Activated CD4-positive, alpha-beta T cell treated with anti-CD3 and anti-CD28 coated beads for 48 hours (primary cell): ENCODE measurements around the gene SKIC2.
A peak's percentile ranks its signal among the peaks of the same experiment; 100 is the strongest.
"Not testable (repeated sequence)": the region's sequence is repeated elsewhere in the genome, so short reads cannot be mapped to it uniquely, and the experiment has no call there.

Experiments used
- DNase-seq: peaks from one replicate; pipeline ENCODE4 v3.0.0-alpha.2; 2020

The SKIC2 gene

DNA sequence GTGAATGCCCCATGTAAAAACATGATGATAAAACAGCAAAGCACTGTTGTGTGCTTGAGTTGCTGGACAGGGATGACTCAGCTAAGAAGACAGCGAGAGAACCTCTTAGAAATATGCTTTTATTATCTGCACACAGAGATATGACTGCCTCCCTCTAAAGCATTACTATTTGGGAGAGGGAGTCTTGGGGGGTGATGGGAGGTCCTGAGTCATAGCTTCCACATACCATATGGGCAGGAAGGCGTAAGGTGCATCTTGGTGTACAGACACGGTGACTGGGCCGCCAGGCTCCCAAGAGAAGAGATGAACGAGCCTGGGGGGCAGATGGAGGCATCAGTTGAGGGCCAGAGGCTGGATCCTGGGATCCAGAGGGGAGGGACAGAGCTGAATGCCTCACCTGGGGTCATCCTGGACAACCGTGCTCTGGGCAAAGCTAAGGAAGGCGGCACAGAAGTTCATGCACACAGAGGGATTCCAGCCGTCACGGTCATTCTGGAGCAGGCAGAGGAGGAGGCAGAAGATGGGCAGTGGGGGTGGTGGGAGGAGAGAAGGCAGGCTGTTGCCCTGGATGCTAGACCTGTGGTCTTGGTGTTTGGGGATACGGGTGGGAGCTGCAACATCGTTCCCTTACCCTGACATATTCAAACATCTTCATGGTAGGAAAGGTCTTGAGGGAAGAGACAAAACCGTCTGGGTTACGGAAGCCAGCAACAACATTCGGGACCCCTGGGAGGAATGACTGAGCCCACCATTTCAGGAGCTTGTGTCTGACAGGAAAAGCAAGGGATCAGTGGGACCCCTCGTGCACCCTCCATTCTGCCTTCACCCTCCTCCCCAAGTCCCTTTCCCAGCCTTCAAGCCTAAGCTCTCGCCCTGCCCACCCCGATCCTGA is 11.0 kb downstream of the SKIC2 start:
- DNase-seq, result no peak

DNA sequence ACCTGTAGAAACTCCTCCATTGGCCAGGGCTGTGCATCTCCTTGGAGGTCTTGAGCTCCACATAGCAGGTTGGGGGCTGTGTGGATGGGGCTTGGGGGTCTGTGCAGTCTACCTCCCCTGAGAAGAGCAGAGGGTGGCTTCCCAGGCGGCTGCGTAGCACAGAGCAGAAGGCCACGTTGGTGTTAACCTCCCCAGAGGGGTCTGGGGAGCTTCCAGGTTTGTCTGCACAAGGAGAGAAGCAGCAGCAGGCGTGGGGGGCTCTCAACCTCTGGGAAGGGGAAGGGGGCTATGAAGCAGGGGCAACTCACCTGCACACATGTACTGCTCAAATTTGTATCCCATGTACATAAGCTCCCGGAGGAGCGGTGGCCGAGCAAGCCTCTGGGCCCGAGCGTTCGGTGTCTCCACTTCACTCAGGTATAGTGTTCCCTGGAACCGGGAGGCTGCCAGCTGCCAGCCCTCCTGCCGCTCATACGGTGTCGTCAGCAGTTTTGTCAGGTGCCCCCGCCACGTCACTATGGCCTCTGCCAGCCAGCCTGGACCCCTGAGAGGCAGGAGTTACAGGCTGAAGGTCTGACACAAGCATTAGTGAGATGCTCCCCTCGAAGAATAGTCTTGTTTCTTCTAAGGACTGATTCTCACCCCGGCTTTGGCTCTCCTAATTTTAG is 11.8 kb downstream of the SKIC2 start:
- no peak for DNase-seq

DNA sequence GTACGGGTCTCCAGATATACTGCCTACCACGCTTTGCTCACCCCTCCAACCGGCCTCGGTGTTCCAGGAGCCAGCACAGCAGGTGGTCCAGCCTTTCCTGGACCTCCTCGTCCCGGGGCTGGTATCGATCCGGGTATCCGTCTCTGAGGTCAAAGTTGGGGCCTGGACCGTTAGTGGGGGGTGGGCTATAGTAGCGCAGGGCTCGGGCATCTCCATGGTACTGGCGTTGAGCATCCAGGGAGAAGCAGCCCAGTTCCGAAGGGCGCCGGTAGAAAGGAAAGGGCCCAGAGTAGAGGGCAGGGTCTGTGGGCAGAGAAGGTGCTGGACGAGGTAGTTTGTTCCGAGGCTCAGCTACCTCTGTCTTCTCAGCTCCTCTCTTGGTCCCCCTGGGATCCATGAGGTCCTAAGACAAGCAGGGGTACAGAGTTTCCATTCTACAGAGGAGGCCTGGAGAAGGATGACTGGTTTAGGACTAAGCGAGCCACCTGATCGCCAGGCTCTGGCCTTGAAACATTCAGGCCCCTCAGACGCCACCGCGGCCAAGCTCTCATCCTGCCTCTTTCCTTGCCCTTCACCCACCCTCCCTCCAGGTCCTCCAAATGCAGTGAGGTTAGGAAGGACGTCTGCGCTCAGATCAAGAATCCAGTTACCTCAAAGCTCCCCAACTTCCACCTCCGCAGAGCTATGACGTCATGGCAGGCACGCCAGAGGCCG is 12.5 kb downstream of the SKIC2 start:
- DNase-seq, result no peak

- peak; percentile 99 for DNase-seq
Observed at GRCh38 chr6:31971993-31972708, 13.2 kb downstream of the SKIC2 start, which contains the start of gene DXO. Gene DXO, minus strand, starts transcription at chr6:31972138. Its CDS starts 463 bp downstream, at chr6:31971675.

GRCh38 chr6:31972709-31973350 is 13.9 kb downstream of the SKIC2 start:
- DNase-seq, result peak; percentile 36

- not testable (repeated sequence) for DNase-seq
Observed at GRCh38 chr6:31976065-31976464, 17.1 kb downstream of the SKIC2 start.

DNA sequence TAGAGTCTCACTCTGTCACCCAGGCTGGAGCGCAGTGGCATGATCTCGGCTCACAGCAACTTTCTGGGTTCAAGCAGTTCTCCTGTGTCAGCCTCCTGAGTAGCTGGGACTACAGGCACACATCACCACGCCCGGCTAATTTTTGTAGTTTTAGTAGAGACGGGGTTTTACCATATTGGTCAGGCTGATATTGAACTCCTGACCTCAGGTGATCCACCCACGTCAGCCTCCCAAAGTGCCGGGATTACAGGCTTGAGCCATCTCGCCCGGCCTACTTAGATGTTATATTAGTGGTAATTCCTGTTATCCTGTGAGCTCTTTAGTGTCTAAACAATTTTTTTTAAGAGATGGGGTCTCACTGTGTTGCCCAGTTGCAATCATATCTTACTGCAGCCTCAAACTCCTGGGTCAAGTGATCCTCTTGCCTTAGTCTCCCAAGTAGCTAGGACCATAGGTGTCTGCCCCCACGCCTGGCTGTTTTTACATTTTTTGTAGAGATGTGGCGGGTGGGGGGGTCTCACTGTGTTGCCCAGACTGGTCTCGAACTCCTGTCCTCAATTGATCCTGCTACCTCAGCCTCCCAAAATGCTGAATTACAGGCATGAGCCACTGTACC is 18.9 kb downstream of the SKIC2 start:
- DNase-seq, result no peak

DNA sequence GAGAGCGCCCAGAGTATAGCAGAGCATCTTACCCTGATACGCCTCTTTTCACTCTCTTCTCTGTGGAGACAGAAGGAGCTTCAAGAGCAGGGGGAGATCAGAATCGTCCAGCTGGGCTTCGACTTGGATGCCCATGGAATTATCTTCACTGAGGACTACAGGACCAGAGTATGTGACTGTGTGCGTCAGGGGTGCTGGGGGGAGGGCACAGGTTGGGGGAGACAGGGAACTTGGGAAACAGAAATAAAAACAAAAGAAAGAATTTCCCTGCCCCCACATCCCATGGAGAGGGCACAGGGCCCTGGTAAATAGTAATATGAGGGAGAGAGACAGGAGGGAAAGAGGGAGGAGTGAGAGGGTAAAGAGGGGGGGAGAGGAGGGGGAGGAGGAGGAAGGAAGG is 19.9 kb downstream of the SKIC2 start:
- DNase-seq, result no peak

DNA sequence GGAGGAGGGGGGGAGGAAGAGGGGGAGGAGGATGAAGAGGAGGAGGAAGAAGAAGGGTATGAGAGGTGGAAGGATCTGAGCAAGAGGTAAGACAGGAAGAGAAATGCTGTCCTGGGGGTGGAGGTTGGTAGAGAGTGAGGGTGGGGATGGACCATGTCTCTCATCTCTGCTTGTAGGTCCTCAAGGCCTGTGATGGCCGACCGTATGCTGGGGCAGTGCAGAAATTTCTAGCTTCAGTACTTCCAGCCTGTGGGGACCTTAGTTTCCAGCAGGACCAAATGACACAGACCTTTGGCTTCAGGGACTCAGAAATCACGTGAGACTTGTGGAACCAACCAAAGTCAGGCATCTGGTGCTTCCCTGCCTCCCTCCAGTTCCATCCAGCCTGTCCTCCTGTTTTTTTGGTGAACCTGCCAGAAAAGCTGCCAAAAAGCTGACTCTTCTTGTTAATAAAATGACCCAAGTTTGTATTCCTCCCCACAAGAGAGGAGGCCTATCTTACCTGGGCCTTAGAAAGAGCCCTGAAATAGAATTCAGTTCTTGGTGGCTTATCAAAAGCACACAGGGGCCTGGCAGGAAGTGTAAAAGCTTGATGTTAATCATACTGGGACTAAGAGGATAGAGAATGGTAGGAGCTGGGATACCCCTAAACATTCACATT is 20.4 kb downstream of the SKIC2 start:
- no peak for DNase-seq

DNA sequence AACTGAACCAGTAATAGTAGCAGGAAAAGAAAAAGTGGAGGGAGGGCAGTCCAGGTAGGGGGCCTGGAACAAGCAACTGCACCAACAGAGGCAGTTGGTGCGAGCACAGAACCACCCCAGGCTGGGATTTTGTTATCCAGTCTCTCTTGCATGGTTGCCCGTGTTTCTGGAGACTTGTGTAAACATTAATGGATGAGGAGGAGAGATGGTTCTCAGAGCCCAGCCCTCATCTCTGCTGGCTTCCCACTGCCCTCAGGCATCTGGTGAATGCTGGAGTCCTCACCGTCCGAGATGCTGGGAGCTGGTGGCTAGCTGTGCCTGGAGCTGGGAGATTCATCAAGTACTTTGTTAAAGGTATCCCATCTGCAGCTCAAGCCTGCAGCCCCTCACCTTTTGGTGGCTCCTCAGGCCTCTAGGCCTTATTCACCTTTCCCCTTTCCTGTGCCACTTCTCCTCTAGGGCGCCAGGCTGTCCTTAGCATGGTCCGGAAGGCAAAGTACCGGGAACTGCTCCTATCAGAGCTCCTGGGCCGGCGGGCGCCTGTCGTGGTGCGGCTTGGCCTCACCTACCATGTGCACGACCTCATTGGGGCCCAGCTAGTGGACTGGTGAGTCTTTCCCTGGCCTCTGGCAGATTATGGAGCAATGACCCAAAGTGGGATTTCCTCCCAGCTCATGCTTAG is 21.4 kb downstream of the SKIC2 start:
- DNase-seq, result not testable (repeated sequence)

GRCh38 chr6:31980998-31981397 is 22.0 kb downstream of the SKIC2 start:
- not testable (repeated sequence) for DNase-seq

DNA sequence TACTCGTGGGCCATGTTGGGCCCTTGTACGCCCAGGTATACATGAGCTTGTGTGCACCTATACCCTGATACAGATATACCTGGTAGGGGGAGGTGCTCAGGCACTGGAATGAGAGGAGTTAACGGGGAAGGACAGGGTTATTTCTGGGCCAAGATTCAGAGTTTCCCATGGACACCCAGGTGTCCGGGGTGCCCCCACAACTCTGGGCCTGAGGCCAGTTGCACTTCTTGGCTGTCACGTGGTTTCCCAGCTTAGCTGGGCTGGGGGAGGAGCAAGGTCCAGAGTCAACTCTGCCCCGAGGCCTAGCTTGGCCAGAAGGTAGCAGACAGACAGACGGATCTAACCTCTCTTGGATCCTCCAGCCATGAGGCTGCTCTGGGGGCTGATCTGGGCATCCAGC is 22.8 kb downstream of the SKIC2 start, which contains the start of gene C4A:
C4A (plus strand) TSS at position 314 of the 400 bp plus-strand sequence; CDS start at position 365, 51 bp downstream.
- DNase-seq, result not testable (repeated sequence)

DNA sequence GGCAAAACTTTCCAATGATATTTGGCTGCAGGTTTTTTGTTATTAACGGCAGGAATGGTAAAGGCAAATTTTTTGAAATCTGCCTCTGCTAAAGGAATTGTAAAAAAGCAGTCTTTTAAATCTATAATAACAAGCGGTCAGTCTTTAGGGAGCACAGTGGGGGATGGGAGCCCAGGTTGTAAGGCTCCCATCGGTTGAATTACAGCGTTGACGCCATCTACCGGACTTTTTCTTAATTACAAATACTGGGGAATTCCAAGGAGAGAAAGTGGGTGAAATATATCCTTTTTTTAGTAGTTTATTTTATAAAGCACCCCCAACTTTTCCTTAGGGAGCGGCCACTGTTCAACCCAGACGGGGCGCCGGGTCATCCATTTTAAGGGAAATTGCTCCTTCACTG is 30.4 kb downstream of the SKIC2 start:
- DNase-seq, result not testable (repeated sequence)

DNA sequence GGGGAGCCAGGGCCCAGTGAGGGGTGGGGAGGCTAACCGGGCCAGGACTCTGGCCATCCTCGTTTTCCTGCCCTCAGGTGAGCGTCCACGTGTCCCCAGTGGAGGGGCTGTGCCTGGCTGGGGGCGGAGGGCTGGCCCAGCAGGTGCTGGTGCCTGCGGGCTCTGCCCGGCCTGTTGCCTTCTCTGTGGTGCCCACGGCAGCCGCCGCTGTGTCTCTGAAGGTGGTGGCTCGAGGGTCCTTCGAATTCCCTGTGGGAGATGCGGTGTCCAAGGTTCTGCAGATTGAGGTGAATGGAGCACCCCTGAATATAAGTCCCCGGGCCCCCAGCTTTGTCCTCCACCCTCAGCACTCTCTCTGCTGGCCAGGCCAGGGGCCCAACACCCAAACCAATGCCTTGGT is 35.4 kb downstream of the SKIC2 start:
- DNase-seq, result not testable (repeated sequence)

GRCh38 chr6:31996385-31996784 is 37.4 kb downstream of the SKIC2 start:
- not testable (repeated sequence) for DNase-seq

DNA sequence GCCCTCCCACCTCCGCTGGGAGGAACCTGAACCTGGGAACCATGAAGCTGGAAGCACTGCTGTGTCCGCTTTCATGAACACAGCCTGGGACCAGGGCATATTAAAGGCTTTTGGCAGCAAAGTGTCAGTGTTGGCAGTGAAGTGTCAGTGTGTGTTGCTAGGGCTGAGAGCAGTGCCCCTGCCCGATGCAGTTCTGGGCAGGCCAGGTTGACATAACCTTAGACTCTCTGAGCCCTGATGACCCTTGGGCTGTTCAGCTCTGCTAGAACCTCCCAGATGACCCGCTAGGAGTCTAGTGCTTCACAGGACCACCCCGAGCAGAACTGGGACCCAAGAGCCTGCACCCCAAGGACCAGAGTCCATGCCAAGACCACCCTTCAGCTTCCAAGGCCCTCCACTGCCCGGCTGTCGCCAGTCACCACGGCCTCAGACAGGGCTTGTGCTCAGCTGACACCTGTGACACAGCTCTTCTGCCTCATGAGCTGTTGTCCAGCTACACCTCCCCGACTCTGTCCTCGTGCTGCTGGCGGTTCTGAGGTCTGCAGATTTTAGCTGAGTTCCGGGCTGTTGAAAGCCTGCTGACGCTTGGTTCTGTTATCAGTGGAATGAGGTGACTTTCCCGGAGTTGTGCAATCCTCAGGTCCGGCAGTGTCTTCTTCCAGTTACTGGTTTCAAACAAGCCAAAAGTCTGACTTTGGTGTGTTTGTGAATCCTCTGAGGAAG is 43.7 kb downstream of the SKIC2 start:
- not testable (repeated sequence) for DNase-seq

DNA sequence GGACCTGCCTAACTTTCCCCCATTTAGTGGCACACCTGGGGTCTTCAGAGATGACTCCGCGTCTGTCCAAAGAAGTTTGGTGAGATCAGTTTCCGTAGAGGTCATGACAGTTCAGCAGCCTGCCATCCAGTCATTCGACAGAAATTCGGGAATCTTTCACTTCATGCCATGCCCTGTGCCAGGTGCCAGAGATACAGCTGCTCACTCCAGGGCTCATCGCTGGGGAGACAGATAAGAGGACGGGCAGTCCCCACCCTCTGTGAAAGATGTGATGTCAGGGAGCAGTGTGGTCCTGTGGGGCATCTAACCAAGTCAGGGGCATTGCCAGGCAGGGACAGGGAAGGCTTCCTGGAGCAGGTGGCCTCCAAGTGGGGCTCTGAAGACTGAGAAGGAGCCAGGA is 44.3 kb downstream of the SKIC2 start:
- DNase-seq, result not testable (repeated sequence)

DNA sequence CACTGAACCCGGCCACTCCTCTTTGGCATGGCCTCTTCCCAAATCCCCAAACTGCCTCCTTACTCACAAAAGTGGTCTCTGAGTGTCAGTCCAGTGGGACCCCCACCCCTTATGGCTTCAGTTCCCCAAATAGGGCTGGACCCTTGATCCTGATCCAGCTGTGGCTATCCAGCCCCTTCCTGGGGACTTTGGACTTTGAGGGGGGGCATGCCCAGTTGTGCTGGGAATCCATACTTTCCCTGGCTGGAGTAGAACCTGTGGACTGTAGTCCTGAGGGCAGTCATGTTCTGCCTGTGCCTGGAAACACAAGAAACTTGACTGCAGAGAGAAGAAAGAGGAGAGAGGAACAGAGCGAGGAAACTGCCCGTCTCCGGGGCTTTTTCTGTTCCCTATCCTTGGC is 45.4 kb downstream of the SKIC2 start:
- not testable (repeated sequence) for DNase-seq

- not testable (repeated sequence) for DNase-seq
Observed at GRCh38 chr6:32004864-32005537, 46.0 kb downstream of the SKIC2 start.
